Measurements from ENCODE around the gene EHMT1.

DNA sequence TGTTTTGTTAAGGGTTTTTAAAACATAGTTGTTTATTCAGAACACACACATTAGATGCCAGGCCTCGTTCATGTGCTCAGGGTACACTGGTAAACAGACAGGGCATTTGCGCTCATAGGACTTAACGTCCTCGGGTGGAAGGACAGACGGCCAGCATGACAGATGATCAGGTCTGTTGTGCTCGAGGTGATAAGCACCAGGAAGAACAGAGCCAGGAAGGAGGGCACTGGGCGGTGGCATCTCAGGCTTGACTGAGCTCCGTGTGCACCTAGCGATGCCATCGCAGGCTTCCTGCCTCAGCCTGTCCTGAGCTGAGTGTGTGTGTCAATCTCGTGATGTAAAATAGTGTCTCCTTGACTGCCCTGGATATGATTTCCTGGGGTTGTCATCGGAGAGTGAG lies 96.5 kb downstream of the EHMT1 start:
- TF ChIP-seq CTCF (IDR thresholded peaks at IDR 0.05; ENCODE audit: low read length): no peak
- TF ChIP-seq EZH2 (optimal IDR thresholded peaks at IDR 0.05; ENCODE audit: low read depth, low read length): no peak
- no peak for TF ChIP-seq EZH2phosphoT487 (IDR thresholded peaks at IDR 0.05; ENCODE audit: low read length)

Data from MM.1S (cell line).